Transverse colon (tissue), 4 donors: ENCODE data around the gene CCN2. TPM values are rescaled to one million over a fixed set of nuclear protein-coding genes. Genes with fewer than 3 reads are reported as not detected.
"Not testable (repeated sequence)": the region's sequence is repeated elsewhere in the genome, so short reads cannot be mapped to it uniquely, and the experiment has no call there.

ENCODE experiments used
- DNase-seq: peaks from one replicate; pipeline ENCODE4 v3.0.0-alpha.2; 2019
- H3K27ac ChIP-seq, 4 donors: fragments of 200-600 bp; sonication (generic); 2 replicates each; pipeline ENCODE4 v1.5.1; 2016 to 2018; ENCODE audit warnings: inconsistent platforms in 4 of 4
- H3K27me3 ChIP-seq: fragments of 200-600 bp; sonication (generic); 2 replicates; pipeline ENCODE4 v1.5.1; 2017; ENCODE audit warnings: inconsistent platforms
- H3K36me3 ChIP-seq, 4 donors: fragments of 200-600 bp; sonication (generic); 2 replicates each; pipeline ENCODE4 v1.5.1; 2017 to 2019; ENCODE audit warnings: inconsistent platforms in 4 of 4
- H3K4me1 ChIP-seq, 4 donors: fragments of 200-600 bp; sonication (generic); 2 replicates each; pipeline ENCODE4 v1.5.1; 2017 to 2020; ENCODE audit warnings: inconsistent platforms in 4 of 4
- H3K4me3 ChIP-seq, 4 donors: fragments of 200-600 bp; sonication (generic); 1 replicate in 1 of 4; 2 replicates in 3 of 4; pipeline versions ENCODE4 v1.5.1 to v1.6.1; 2017 to 2019; ENCODE audit warnings: inconsistent platforms in 4 of 4
- H3K9me3 ChIP-seq, 2 donors: fragments of 200-600 bp; sonication (generic); 2 replicates each; pipeline ENCODE4 v1.5.1; 2017 to 2019; ENCODE audit warnings: inconsistent platforms in 2 of 2
- EP300 ChIP-seq: sonication (generic); formaldehyde crosslinking; IDR thresholded peaks from one replicate; pipeline ENCODE4 v1.6.1; 2017; ENCODE audit warnings: antibody characterized with exemption, low read depth
- POLR2A ChIP-seq: fragments of 450-650 bp; IDR thresholded peaks from one replicate; pipeline ENCODE4 v1.6.1; 2016; ENCODE audit warnings: antibody characterized with exemption, mild to moderate bottlenecking, moderate library complexity
- WGBS, 2 donors: methylation state at CpG; one replicate each; pipeline ENCODE4 v1.1.5; 2018; ENCODE audit warnings: low coverage in 1 of 2; 5-methylcytosine and 5-hydroxymethylcytosine counted together
- in situ Hi-C, 4 donors: fragments of 200-750 bp; cut with MboI; loops; one replicate each; pipeline versions ENCODE4 v1.15.0 to v1.15.1; 2017; ENCODE audit warnings: low sequenced_read_pairs in 3 of 4, low pct_ligation_motif_present in 1 of 4, low pct_unique_long_range_greater_than_20kb in 1 of 4
- intact Hi-C: fragments of 100-400 bp; cut with DNase I; formaldehyde crosslinking; loops from one replicate; pipeline ENCODE4 v1.15.1; 2023; ENCODE audit warnings: low total_unique reads
- total RNA-seq, 4 donors: library from RNA; depleted of rRNA; stranded (reverse); fragments of >200 nt; gene quantifications; one replicate each; pipeline ENCODE4 v1.1.0, GENCODE V29; 2016
- TF ChIP-seq, protein P1 (sequence below), 5 experiments: fragments of 200-600 bp in 3 of 5; fragments of 450-650 bp in 2 of 5; sonication (generic) in 3 of 5; IDR thresholded peaks; 1 replicate in 2 of 5; 2 replicates in 3 of 5; pipeline ENCODE4 v1.5.1; 2016 to 2017; ENCODE audit warnings: antibody characterized with exemption in 5 of 5, inconsistent platforms in 3 of 5, mild to moderate bottlenecking in 2 of 5, moderate library complexity in 1 of 5

Gene CCN2
- total RNA-seq, 4 donors from 2014 or later = 37.0 to 146 (median 58.0) TPM

DNA sequence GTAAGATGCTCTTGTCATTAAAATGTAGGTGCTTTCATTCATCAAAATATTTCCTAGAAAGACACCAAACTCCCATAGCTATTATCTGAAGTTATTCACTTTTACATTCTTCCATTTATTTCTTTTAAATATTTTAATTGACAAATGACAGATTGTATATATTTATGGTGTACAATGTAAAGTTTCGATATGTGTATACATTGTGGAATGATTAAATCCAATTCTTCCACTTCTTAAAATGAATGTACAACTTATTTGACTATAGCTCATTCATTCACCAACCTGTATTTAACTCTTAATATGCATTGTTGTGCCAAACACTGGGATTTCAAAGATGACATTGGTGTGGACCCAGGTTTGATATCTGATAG is 41.0 kb downstream of the CCN2 start:
- 49 to 62% methylated on average over 1 of the region's 1 CpG for WGBS, 2 donors
- TF ChIP-seq EP300 (no peak), POLR2A (no peak)
- TF ChIP-seq, protein P1, sequence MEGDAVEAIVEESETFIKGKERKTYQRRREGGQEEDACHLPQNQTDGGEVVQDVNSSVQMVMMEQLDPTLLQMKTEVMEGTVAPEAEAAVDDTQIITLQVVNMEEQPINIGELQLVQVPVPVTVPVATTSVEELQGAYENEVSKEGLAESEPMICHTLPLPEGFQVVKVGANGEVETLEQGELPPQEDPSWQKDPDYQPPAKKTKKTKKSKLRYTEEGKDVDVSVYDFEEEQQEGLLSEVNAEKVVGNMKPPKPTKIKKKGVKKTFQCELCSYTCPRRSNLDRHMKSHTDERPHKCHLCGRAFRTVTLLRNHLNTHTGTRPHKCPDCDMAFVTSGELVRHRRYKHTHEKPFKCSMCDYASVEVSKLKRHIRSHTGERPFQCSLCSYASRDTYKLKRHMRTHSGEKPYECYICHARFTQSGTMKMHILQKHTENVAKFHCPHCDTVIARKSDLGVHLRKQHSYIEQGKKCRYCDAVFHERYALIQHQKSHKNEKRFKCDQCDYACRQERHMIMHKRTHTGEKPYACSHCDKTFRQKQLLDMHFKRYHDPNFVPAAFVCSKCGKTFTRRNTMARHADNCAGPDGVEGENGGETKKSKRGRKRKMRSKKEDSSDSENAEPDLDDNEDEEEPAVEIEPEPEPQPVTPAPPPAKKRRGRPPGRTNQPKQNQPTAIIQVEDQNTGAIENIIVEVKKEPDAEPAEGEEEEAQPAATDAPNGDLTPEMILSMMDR (IDR thresholded peaks at IDR 0.05) = peak in 1 of 5 experiments; percentile 28
- in situ Hi-C loops (loop anchor here (10.0 to 25.0 kb wide), 4 partner anchors 125 to 577 kb away; no protein-coding TSS in a partner anchor), intact Hi-C loops (no loop called here)
- Histone ChIP-seq H3K36me3 (no peaks in the 10 kb centered on the region), H3K9me3 (no peaks in the 10 kb centered on the region), H3K27me3 (peaks cover 9% of the 10 kb centered on the region), H3K4me1 (peaks cover 0 to 26% (median 4%) of the 10 kb centered on the region in 4 donors), H3K4me3 (no peak overlapping the region), H3K27ac (no peak overlapping the region)
- no peak for DNase-seq

DNA sequence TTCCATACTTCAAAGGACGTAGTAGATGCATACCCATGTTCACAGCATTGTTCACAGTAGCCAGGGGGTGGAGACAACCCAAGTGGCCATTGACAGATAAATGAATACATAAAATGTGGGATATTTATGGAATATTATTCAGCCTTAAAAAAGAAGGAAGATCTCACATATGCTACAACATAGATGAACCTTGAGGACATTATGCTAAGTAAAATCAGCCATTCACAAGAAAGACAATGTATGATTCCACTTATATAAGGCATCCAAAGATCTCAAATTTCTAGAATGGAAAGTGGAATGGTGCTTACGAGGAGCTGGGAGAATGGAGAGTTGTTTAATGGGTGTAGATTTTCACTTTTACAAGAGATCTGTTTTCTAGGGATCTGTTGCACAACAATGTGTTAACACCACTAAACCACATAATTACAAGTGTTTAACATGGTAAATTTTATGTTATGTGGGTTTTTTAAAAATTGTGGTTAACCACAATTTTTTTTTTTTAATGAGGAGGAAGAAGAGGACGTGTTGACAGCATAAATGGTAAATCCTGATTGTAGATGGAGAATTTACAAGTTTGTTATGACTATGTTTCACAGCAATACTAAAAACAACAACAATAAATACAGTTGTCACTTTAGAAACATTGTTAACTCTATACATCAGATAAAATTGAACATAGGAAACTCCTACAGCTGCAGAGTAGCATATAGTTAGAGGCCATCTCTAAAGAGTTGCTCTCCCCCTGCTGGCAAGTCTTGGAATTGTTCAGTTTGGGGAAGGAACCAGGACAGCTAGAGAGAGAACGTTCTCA is 41.6 kb downstream of the CCN2 start:
- in situ Hi-C loops = loop anchor here (10.0 to 25.0 kb wide), 4 partner anchors 125 to 578 kb away; no protein-coding TSS in a partner anchor
- Histone ChIP-seq H3K36me3 (no peaks in the 10 kb centered on the region), H3K9me3 (no peaks in the 10 kb centered on the region), H3K27me3 (peaks cover 9% of the 10 kb centered on the region), H3K4me3 (no peak overlapping the region), H3K27ac (no peak overlapping the region), H3K4me1 (peaks cover 0 to 26% (median 4%) of the 10 kb centered on the region in 4 donors)
- TF ChIP-seq EP300 = no peak
- TF ChIP-seq, protein P1 (IDR thresholded peaks at IDR 0.05) = peak; percentile 82 to 94 (median 89)
- peak; percentile 89 for DNase-seq
- intact Hi-C loops = no loop called here
- WGBS, 2 donors = 57 to 64% methylated on average over 4 of the region's 4 CpGs

DNA sequence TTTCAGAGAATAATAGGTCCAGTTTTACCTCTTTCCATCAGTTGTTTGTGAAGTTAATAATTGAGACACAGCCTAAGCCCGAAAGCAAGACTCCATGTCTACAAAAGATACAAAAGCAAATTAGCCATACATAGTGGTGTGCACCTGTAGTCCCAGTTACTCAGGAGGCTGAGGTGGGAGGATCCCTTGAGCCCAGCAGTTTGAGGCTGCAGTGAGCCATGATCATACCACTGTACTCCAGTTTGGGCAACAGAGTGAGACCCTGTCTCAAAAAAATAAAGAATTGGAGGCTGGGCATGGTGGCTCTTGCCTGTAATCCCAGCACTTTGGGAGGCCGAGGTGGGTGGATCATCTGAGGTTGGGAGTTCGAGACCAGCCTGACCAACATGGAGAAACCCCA is 42.4 kb downstream of the CCN2 start:
- H3K4me3 ChIP-seq, DNase-seq, H3K9me3 ChIP-seq, H3K36me3 ChIP-seq, H3K27me3 ChIP-seq, intact Hi-C loops, H3K27ac ChIP-seq: not testable (repeated sequence)
- in situ Hi-C loops = loop anchor here in 1 of 4 donors (25.0 kb wide), 1 partner anchor 579 kb away; no protein-coding TSS in a partner anchor
- H3K4me1 ChIP-seq = peaks cover 0 to 26% (median 4%) of the 10 kb centered on the region in 4 donors
- 60 to 79% methylated on average over 1 to 3 of the region's 3 CpGs for WGBS, 2 donors

DNA sequence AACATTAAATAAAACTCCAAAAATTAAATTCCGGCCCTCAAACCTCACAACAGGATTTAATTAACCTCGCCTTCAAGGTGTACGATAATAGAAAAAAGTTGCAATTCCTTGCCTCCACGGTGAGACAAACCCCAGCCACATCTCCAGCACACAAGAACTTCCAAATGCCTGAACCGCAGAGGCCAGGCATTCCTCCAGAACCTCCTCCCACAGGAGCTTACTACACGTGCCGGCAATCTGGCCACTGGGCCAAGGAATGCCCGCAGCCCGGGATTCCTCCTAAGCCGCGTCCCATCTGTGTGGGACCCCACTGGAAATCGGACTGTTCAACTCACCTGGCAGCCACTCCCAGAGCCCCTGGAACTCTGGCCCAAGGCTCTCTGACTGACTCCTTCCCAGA is 47.4 kb downstream of the CCN2 start:
- H3K27me3 ChIP-seq, H3K9me3 ChIP-seq, H3K27ac ChIP-seq, intact Hi-C loops, H3K4me1 ChIP-seq, H3K4me3 ChIP-seq, H3K36me3 ChIP-seq, DNase-seq: not testable (repeated sequence)
- WGBS, 2 donors = 94 to 100% methylated on average over 4 to 12 of the region's 12 CpGs
- in situ Hi-C loops = loop anchor here in 1 of 4 donors (25.0 kb wide), 1 partner anchor 584 kb away; no protein-coding TSS in a partner anchor

DNA sequence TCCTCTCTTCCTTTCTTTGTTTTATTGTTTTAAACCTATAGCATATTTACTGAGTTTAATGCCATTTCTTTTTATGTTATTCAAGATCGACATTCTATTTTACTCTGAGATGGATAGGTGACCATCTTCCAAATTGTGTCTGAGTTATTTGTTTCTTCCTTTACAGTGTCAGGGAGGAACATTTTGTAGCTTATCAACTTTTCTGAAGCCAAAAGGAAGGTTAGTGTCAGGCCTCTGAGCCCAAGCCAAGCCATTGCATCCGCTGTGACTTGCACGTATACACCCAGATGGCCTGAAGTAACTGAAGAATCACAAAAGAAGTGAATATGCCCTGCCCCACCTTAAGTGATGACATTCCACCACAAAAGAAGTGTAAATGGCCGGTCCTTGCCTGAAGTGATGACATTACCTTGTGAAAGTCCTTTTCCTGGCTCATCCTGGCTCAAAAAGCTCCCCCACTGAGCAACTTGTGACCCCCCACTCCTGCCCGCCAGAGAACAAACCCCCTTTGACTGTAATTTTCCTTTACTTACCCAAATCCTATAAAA is 49.8 kb downstream of the CCN2 start:
- H3K4me1 ChIP-seq, H3K27me3 ChIP-seq, H3K4me3 ChIP-seq, H3K27ac ChIP-seq, H3K9me3 ChIP-seq, H3K36me3 ChIP-seq, DNase-seq, intact Hi-C loops: not testable (repeated sequence)
- WGBS, 2 donors = 90 to 92% methylated on average over 2 to 5 of the region's 5 CpGs
- in situ Hi-C loops = loop anchor here in 1 of 4 donors (25.0 kb wide), 1 partner anchor 586 kb away; no protein-coding TSS in a partner anchor
